Keratinocyte (primary cell): ENCODE measurements around the gene RELB.

ENCODE experiments used
- EZH2 ChIP-seq: IDR thresholded peaks from one replicate; pipeline ENCODE4 v1.6.1; 2012; ENCODE audit warnings: inconsistent platforms, mild to moderate bottlenecking, low read length, moderate library complexity
- TF ChIP-seq, protein P1 (sequence below), 3 experiments: IDR thresholded peaks in 1 of 3; conservative IDR thresholded peaks in 1 of 3; optimal IDR thresholded peaks in 1 of 3; 2 replicates in 2 of 3; 3 replicates in 1 of 3; pipeline versions ENCODE3 to v1.5.1; 2011; ENCODE audit warnings: low read length in 3 of 3, mild to moderate bottlenecking in 3 of 3, moderate library complexity in 2 of 3, control low read depth in 1 of 3, inconsistent platforms in 1 of 3; ENCODE audit not compliant: insufficient read depth in 2 of 3; ENCODE audit errors: extremely low read depth in 1 of 3

DNA sequence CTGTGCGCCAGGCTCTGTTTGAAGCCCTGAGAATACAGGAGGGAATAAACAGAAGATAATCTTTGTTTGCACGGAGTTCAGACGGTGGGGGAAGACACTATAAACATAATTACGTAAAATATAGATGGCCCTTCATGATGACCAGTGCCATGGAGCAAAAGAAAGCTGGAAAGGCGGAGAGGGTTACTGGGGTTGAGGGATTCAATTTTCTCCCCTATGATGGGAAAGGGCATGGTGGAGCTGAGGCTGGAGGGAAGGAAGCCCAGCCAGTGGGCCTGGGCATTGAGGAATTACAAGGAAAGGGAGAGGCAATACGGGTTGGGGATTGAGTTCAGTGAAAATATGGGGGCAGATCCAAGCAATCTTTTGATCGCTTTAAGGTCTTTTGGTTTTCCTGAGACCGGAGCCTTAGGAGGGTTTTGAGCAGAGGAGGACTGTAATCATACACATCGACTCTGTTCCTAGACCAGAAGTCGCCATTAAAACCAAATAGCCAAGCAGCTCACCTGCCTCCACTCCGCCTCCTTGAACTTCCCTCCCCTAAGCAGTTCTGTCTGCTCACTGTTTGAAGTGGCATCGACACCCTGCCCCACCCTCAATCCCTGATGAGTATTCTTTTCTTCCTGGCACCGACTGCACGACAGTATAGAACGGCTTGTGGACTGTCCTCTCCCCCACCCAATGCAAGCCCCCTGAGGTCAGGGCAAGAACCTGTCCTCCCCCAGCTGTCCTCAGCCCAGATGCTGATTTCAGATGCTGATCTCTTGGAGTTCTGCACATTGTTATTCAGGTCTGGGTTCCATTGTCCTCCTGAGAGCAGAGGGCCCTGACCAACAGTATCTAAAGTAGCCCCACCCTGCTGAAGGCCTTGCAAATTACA, 75.8 kb downstream of the RELB start:
- TF ChIP-seq, protein P1, sequence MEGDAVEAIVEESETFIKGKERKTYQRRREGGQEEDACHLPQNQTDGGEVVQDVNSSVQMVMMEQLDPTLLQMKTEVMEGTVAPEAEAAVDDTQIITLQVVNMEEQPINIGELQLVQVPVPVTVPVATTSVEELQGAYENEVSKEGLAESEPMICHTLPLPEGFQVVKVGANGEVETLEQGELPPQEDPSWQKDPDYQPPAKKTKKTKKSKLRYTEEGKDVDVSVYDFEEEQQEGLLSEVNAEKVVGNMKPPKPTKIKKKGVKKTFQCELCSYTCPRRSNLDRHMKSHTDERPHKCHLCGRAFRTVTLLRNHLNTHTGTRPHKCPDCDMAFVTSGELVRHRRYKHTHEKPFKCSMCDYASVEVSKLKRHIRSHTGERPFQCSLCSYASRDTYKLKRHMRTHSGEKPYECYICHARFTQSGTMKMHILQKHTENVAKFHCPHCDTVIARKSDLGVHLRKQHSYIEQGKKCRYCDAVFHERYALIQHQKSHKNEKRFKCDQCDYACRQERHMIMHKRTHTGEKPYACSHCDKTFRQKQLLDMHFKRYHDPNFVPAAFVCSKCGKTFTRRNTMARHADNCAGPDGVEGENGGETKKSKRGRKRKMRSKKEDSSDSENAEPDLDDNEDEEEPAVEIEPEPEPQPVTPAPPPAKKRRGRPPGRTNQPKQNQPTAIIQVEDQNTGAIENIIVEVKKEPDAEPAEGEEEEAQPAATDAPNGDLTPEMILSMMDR (optimal IDR thresholded peaks at IDR 0.05 in 1 of 3, IDR thresholded peaks at IDR 0.05 in 1 of 3, conservative IDR thresholded peaks at IDR 0.05 in 1 of 3; ENCODE audit: extremely low read depth in 1 of 3, insufficient read depth in 2 of 3, low read length in 3 of 3): no peak
- TF ChIP-seq EZH2: no peak
